GM12878 (cell line): ENCODE data around the gene FUS. TPM values are rescaled to one million over a fixed set of nuclear protein-coding genes. Genes with fewer than 3 reads are reported as not detected.

Experiments
- ATAC-seq: fragments of 200-7000 bp; cut with Tn5 transposase; 3 replicates; pipeline ENCODE4 v1.9.1; 2020; ENCODE audit warnings: mild to moderate bottlenecking, moderate library complexity
- BruUV-seq: library from RNA; stranded (reverse); fragments of 400-500 nt; replicated peaks from 2 replicates; lab custom pipeline; 2021; lab: Mats Ljungman, UMichigan
- CTCF ChIA-PET: fragments of 300-600 bp; sonication (Branson Sonifier 250); formaldehyde crosslinking; extraction: SDS; loops from one replicate; lab custom pipeline; 2021; ENCODE audit warnings: inconsistent platforms; lab: Yijun Ruan, JAX
- POLR2A ChIA-PET: fragments of 350-600 bp; formaldehyde crosslinking; extraction: SDS; loops from one replicate; lab custom pipeline; 2021; ENCODE audit warnings: inconsistent platforms; lab: Charles Lee
- RAD21 ChIA-PET: fragments of 300-600 bp; sonication (Branson Sonifier 250); formaldehyde crosslinking; loops from one replicate; lab custom pipeline; 2023; ENCODE audit warnings: antibody characterized with exemption; ENCODE audit not compliant: unreplicated experiment; lab: Charles Lee
- SMC1A ChIA-PET: fragments of 300-600 bp; sonication (Branson Sonifier 250); formaldehyde crosslinking; loops from one replicate; lab custom pipeline; 2023; ENCODE audit not compliant: unreplicated experiment, uncharacterized antibody; lab: Charles Lee
- DNase-seq: peaks from one replicate; pipeline ENCODE4 v3.0.0-alpha.2; 2011; ENCODE audit warnings: low read depth, low spot score
- FAIRE-seq: peaks from 3 replicates; lab custom pipeline; 2011; peaks lifted over from hg19 to GRCh38; lab: Jason Lieb, UNC
- H2AFZ ChIP-seq: 2 replicates; pipeline ENCODE4 v1.6.0; 2011; ENCODE audit warnings: low read depth, low read length, control low read depth; ENCODE audit not compliant: control insufficient read depth
- H3K27ac ChIP-seq: 2 replicates; pipeline ENCODE4 v1.5.1; 2011; ENCODE audit warnings: control low read depth; ENCODE audit not compliant: control insufficient read depth, insufficient read depth
- H3K27me3 ChIP-seq, 2 experiments: replicated peaks in 1 of 2; 2 replicates each; pipeline versions ENCODE4 v1.6.0 to v1.6.1; 2011; ENCODE audit warnings: low read length in 1 of 2; ENCODE audit not compliant: control insufficient read depth in 2 of 2, insufficient read depth in 2 of 2
- H3K36me3 ChIP-seq, 2 experiments: 2 replicates each; pipeline ENCODE4 v1.5.1; 2011; ENCODE audit warnings: low read length in 1 of 2; ENCODE audit not compliant: control insufficient read depth in 2 of 2, insufficient read depth in 2 of 2
- H3K4me1 ChIP-seq: 2 replicates; pipeline ENCODE4 v1.6.1; 2011; ENCODE audit warnings: mild to moderate bottlenecking, low read length, moderate library complexity, mixed read lengths; ENCODE audit not compliant: control insufficient read depth, insufficient read depth
- H3K4me2 ChIP-seq: 2 replicates; pipeline ENCODE4 v1.6.0; 2011; ENCODE audit warnings: control low read depth; ENCODE audit not compliant: control insufficient read depth, insufficient read depth
- H3K4me3 ChIP-seq: fragments of 200-600 bp; sonication (generic); 2 replicates; pipeline ENCODE4 v1.5.1; 2016
- H3K79me2 ChIP-seq: 2 replicates; pipeline ENCODE4 v1.6.0; 2011; ENCODE audit warnings: low read length; ENCODE audit not compliant: control insufficient read depth, insufficient read depth
- H3K9ac ChIP-seq: 2 replicates; pipeline ENCODE4 v1.8.0; 2011; ENCODE audit warnings: low read length, control low read depth, mixed read lengths; ENCODE audit not compliant: control insufficient read depth, insufficient read depth
- H3K9me3 ChIP-seq: replicated peaks from 3 replicates; pipeline ENCODE4 v1.5.1; 2011; ENCODE audit warnings: mild to moderate bottlenecking, low read length; ENCODE audit not compliant: control insufficient read depth, insufficient read depth
- H4K20me1 ChIP-seq: 2 replicates; pipeline ENCODE4 v1.6.0; 2011; ENCODE audit not compliant: control insufficient read depth, insufficient read depth
- HDAC6 ChIP-seq: fragments of 200-600 bp; sonication (generic); IDR thresholded peaks from one replicate; pipeline ENCODE4 v1.8.0; 2017; ENCODE audit warnings: antibody characterized with exemption; ENCODE audit not compliant: unreplicated experiment
- MXI1 ChIP-seq: fragments of 150-350 bp; IDR thresholded peaks from 2 replicates; pipeline ENCODE4 v1.6.1; 2011; ENCODE audit warnings: low read depth, mild to moderate bottlenecking, inconsistent platforms, low read length, improper control_type of control experiment
- NR2C1 ChIP-seq: fragments of 450-650 bp; IDR thresholded peaks from 2 replicates; pipeline ENCODE4 v1.6.1; 2017; ENCODE audit warnings: antibody characterized with exemption, mild to moderate bottlenecking, moderate library complexity
- NR2C2 ChIP-seq: IDR thresholded peaks from 2 replicates; pipeline ENCODE4 v1.6.1; 2011; ENCODE audit warnings: borderline replicate concordance, low read depth; ENCODE audit not compliant: control insufficient read depth, insufficient read length
- NRF1 ChIP-seq: conservative IDR thresholded peaks from 2 replicates; pipeline ENCODE4 v1.6.1; 2011; ENCODE audit warnings: mild to moderate bottlenecking, low read depth, low read length, improper control_type of control experiment
- RBBP5 ChIP-seq: fragments of 200-600 bp; sonication (generic); conservative IDR thresholded peaks from 2 replicates; pipeline ENCODE4 v1.6.1; 2016
- SIN3A ChIP-seq: IDR thresholded peaks from 2 replicates; pipeline ENCODE4 v1.6.1; 2012; ENCODE audit warnings: low read depth, low read length, improper control_type of control experiment
- TARDBP ChIP-seq: IDR thresholded peaks from 2 replicates; pipeline ENCODE4 v1.6.1; 2016; ENCODE audit warnings: borderline replicate concordance
- ZNF24 ChIP-seq: fragments of 450-650 bp; IDR thresholded peaks from 2 replicates; pipeline ENCODE4 v1.6.1; 2017; ENCODE audit warnings: antibody characterized with exemption, mild to moderate bottlenecking
- ZZZ3 ChIP-seq: IDR thresholded peaks from 2 replicates; pipeline ENCODE4 v1.6.1; 2011; ENCODE audit warnings: low read depth; ENCODE audit not compliant: control insufficient read depth, insufficient read length
- WGBS: methylation state at CpG from one replicate; pipeline ENCODE4 v1.1.6; 2016; ENCODE audit warnings: low lambda C conversion rate; ENCODE audit not compliant: insufficient replicate concordance, insufficient coverage; ENCODE audit errors: missing lambda C conversion rate; 5-methylcytosine and 5-hydroxymethylcytosine counted together
- in situ Hi-C: fragments of 300-500 bp; cut with MboI; formaldehyde crosslinking; loops from 9 replicates; pipeline ENCODE4 v1.14.3; 2018; ENCODE audit warnings: mixed read lengths
- intact Hi-C: fragments of 100-400 bp; cut with micrococcal nuclease; formaldehyde crosslinking; loops from one replicate; pipeline ENCODE4 v1.14.2; 2022; ENCODE audit not compliant: unreplicated experiment
- polyA plus RNA-seq, 11 experiments: library from polyadenylated mRNA; depleted of rRNA in 4 of 11; unstranded in 6 of 11; stranded (reverse) in 5 of 11; fragments of >200 nt; fragmentation: Nextera tagmentation in 4 of 11; fragmentation: Illumina TruSeq in 1 of 11; extraction: Ambion mirVana in 4 of 11; extraction: Trizol in 1 of 11; gene quantifications; 1 replicate in 1 of 11; 2 replicates in 10 of 11; pipeline versions ENCODE4 v1.2.1 to v1.2.3, GENCODE V29; 2011 to 2016; ENCODE audit warnings: inconsistent platforms in 2 of 11, missing spikeins in 2 of 11, low read depth in 1 of 11
- total RNA-seq, 4 experiments: library from RNA; depleted of rRNA in 3 of 4; stranded (reverse); fragments of >200 nt in 3 of 4; fragmentation: Illumina TruSeq in 1 of 4; extraction: Trizol in 1 of 4; gene quantifications; 2 replicates each; pipeline versions ENCODE4 v1.2.1 to v1.2.3, GENCODE V29; 2013 to 2021
- TF ChIP-seq, protein P1 (sequence below): fragments of 450-650 bp; conservative IDR thresholded peaks from 2 replicates; pipeline ENCODE4 v1.6.1; 2017; ENCODE audit warnings: mild to moderate bottlenecking, moderate library complexity
- TF ChIP-seq, protein P2 (sequence below): fragments of 150-350 bp; IDR thresholded peaks from 2 replicates; pipeline ENCODE4 v1.6.1; 2014; ENCODE audit warnings: mild to moderate bottlenecking, low read depth, low read length
- TF ChIP-seq, protein P3 (sequence below): fragments of 450-650 bp; IDR thresholded peaks from 2 replicates; pipeline ENCODE4 v1.6.1; 2017; ENCODE audit warnings: mild to moderate bottlenecking, moderate library complexity
- TF ChIP-seq, protein P4 (sequence below): fragments of 450-650 bp; IDR thresholded peaks from 2 replicates; pipeline ENCODE4 v1.6.1; 2016; ENCODE audit warnings: mild to moderate bottlenecking, moderate library complexity, borderline replicate concordance

FUS gene
- total and polyA plus RNA-seq, 10 of the 15 experiments (the other 5 are each of a cell fraction or from before 2014, with no cell fraction given), result 46.8 to 521 (median 347) TPM

DNA sequence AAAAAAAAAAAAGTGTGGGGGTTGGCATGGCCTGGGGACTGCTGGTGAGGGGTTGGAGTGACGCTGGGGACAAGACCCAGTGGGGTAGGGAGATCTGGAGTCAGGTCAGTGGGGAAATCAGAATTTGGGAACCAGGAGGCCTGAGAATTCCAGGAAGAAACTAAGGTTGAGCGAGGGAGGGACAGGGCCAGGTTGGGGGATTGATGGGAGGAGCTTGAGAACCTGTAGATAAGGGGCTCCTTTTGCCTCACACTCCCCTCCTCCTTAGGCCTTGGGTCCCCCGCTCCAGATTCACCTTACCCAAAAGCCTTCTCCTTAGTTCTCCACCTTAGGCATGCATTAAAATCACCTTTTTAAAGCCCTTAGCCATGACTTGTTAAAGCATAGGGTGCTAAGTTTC is 45.3 kb downstream of the FUS start:
- intact Hi-C loops, result no loop called here
- Histone ChIP-seq H3K27me3 (no peaks in the 10 kb centered on the region), H4K20me1 (no peaks in the 10 kb centered on the region), H3K27ac (no peak overlapping the region), H3K9me3 (no peaks in the 10 kb centered on the region), H3K36me3 (no peaks in the 10 kb centered on the region), H3K4me2 (no peak overlapping the region), H3K4me3 (no peak overlapping the region), H2AFZ (no peak overlapping the region), H3K79me2 (no peaks in the 10 kb centered on the region), H3K9ac (no peak overlapping the region), H3K4me1 (no peaks in the 10 kb centered on the region)
- DNase-seq (no peak), FAIRE-seq (no peak), ATAC-seq (no peak)
- WGBS, result 57% methylated on average over 3 of the region's 3 CpGs
- ChIA-PET CTCF (no interaction called here), POLR2A (no interaction called here), RAD21 (no interaction called here), SMC1A (no interaction called here)
- BruUV-seq, result no TSS peak
- in situ Hi-C loops, result no loop called here
- TF ChIP-seq, protein P1, sequence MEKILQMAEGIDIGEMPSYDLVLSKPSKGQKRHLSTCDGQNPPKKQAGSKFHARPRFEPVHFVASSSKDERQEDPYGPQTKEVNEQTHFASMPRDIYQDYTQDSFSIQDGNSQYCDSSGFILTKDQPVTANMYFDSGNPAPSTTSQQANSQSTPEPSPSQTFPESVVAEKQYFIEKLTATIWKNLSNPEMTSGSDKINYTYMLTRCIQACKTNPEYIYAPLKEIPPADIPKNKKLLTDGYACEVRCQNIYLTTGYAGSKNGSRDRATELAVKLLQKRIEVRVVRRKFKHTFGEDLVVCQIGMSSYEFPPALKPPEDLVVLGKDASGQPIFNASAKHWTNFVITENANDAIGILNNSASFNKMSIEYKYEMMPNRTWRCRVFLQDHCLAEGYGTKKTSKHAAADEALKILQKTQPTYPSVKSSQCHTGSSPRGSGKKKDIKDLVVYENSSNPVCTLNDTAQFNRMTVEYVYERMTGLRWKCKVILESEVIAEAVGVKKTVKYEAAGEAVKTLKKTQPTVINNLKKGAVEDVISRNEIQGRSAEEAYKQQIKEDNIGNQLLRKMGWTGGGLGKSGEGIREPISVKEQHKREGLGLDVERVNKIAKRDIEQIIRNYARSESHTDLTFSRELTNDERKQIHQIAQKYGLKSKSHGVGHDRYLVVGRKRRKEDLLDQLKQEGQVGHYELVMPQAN, result no peak
- TF ChIP-seq, protein P2, sequence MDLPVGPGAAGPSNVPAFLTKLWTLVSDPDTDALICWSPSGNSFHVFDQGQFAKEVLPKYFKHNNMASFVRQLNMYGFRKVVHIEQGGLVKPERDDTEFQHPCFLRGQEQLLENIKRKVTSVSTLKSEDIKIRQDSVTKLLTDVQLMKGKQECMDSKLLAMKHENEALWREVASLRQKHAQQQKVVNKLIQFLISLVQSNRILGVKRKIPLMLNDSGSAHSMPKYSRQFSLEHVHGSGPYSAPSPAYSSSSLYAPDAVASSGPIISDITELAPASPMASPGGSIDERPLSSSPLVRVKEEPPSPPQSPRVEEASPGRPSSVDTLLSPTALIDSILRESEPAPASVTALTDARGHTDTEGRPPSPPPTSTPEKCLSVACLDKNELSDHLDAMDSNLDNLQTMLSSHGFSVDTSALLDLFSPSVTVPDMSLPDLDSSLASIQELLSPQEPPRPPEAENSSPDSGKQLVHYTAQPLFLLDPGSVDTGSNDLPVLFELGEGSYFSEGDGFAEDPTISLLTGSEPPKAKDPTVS, result no peak
- no peak for TF ChIP-seq ZZZ3
- no peak for TF ChIP-seq HDAC6
- no peak for TF ChIP-seq NRF1
- TF ChIP-seq MXI1, result no peak
- no peak for TF ChIP-seq NR2C1
- TF ChIP-seq, protein P3, sequence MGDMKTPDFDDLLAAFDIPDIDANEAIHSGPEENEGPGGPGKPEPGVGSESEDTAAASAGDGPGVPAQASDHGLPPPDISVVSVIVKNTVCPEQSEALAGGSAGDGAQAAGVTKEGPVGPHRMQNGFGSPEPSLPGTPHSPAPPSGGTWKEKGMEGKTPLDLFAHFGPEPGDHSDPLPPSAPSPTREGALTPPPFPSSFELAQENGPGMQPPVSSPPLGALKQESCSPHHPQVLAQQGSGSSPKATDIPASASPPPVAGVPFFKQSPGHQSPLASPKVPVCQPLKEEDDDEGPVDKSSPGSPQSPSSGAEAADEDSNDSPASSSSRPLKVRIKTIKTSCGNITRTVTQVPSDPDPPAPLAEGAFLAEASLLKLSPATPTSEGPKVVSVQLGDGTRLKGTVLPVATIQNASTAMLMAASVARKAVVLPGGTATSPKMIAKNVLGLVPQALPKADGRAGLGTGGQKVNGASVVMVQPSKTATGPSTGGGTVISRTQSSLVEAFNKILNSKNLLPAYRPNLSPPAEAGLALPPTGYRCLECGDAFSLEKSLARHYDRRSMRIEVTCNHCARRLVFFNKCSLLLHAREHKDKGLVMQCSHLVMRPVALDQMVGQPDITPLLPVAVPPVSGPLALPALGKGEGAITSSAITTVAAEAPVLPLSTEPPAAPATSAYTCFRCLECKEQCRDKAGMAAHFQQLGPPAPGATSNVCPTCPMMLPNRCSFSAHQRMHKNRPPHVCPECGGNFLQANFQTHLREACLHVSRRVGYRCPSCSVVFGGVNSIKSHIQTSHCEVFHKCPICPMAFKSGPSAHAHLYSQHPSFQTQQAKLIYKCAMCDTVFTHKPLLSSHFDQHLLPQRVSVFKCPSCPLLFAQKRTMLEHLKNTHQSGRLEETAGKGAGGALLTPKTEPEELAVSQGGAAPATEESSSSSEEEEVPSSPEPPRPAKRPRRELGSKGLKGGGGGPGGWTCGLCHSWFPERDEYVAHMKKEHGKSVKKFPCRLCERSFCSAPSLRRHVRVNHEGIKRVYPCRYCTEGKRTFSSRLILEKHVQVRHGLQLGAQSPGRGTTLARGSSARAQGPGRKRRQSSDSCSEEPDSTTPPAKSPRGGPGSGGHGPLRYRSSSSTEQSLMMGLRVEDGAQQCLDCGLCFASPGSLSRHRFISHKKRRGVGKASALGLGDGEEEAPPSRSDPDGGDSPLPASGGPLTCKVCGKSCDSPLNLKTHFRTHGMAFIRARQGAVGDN, result no peak
- no peak for TF ChIP-seq NR2C2
- no peak for TF ChIP-seq TARDBP
- no peak for TF ChIP-seq ZNF24
- TF ChIP-seq, protein P4, sequence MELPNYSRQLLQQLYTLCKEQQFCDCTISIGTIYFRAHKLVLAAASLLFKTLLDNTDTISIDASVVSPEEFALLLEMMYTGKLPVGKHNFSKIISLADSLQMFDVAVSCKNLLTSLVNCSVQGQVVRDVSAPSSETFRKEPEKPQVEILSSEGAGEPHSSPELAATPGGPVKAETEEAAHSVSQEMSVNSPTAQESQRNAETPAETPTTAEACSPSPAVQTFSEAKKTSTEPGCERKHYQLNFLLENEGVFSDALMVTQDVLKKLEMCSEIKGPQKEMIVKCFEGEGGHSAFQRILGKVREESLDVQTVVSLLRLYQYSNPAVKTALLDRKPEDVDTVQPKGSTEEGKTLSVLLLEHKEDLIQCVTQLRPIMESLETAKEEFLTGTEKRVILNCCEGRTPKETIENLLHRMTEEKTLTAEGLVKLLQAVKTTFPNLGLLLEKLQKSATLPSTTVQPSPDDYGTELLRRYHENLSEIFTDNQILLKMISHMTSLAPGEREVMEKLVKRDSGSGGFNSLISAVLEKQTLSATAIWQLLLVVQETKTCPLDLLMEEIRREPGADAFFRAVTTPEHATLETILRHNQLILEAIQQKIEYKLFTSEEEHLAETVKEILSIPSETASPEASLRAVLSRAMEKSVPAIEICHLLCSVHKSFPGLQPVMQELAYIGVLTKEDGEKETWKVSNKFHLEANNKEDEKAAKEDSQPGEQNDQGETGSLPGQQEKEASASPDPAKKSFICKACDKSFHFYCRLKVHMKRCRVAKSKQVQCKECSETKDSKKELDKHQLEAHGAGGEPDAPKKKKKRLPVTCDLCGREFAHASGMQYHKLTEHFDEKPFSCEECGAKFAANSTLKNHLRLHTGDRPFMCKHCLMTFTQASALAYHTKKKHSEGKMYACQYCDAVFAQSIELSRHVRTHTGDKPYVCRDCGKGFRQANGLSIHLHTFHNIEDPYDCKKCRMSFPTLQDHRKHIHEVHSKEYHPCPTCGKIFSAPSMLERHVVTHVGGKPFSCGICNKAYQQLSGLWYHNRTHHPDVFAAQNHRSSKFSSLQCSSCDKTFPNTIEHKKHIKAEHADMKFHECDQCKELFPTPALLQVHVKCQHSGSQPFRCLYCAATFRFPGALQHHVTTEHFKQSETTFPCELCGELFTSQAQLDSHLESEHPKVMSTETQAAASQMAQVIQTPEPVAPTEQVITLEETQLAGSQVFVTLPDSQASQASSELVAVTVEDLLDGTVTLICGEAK, result no peak
- TF ChIP-seq RBBP5, result no peak
- no peak for TF ChIP-seq SIN3A
